ENCODE measurements around the gene APMAP.

Gene APMAP

DNA sequence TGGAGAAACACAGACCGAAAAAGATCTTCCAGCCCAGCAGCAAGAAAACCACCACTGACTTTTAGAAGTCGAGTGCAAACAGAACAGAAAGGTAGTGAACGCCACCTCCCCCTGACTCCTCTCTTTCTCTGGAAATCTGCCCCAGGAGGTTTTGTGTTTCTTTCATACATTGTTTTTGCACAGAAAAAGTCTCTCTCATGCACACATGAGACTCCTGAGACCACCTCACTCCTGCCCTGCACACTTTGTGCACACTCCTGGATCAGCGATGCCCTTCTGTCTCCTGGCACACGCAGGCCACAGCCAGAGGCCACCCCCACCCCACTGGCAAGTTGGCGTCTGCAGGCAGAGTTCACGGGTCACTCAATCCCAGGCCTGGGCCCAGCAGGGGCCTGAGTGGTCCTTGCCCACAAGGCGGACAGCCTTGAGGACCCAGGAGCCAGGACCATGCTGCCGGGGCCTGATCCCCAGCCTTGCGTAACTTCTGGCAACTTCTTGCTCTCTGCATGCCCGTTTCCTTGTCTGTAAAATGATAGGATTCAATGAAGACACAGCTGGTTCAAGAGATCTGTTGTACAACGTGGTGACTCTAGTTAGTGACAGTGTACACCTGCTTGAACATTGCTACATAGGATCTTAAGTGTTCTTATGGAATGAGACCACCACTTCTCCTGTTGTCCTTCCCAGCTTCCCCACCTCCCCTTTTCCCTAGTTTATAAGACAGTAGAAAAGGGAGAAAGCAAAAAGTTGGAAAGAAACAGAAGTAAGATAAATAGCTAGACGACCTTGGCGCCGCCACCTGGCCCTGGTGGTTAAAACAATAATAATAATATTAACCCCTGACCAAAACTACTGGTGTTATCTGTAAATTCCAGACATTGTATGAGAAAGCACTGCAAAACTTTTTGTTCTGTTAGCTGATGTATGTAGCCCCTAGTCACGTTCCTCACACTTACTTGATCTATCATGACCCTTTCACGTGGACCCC lies 73.7 kb downstream of the APMAP start:
- Histone ChIP-seq H3K4me1 (ENCODE audit: insufficient read depth, low read length) (peaks cover 22% of the 10 kb centered on the region), H3K9me3 (ENCODE audit: low read length) (no peaks in the 10 kb centered on the region), H3K4me3 (ENCODE audit: low read length) (no peak overlapping the region), H2AFZ (ENCODE audit: low read depth, low read length) (no peak overlapping the region), H3K36me3 (ENCODE audit: insufficient read depth, low read length) (no peaks in the 10 kb centered on the region), H3K27me3 (ENCODE audit: insufficient read depth, low read length) (peaks cover 5% of the 10 kb centered on the region)

DNA sequence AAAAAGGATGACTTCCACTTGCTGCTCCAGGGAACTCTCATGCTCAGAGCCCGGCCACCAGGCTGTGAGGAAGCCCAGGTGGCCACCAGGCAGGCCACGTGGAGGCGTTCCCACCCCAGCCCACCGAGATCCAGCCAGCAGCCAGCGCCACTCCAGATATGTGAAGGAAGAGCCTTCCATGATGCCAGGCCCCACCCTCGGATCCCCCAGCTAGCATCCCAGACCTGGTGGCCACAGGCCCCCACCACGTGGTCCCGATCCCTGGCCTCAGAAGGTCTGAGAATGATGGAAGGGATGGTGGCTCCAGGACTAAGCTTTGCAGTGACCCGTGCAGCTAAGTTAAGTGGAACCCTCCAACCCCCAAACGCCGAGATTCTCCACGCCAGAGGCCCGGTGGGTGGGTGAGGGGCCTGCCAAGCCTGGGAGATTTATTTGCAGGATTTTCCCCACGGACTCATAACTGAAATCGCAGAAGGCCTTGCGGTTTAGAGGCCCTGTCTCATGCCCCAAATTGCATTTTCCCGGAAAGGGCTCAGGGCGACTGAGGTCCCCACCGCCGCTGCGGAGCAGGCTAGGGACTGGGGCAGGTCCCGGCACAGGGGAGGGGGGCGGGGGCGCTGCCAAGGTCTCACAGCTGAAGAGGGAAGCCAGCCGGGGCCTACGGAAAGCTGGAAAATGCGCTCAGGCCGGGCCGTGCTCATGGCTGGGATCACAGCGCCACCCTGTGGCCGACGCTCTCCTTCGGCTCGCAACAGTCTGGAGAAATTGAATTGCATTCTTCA lies 74.6 kb downstream of the APMAP start:
- no peak overlapping the region for H2AFZ ChIP-seq (ENCODE audit: low read depth, low read length)
- no peaks in the 10 kb centered on the region for H3K9me3 ChIP-seq (ENCODE audit: low read length)
- peaks cover 22% of the 10 kb centered on the region for H3K4me1 ChIP-seq (ENCODE audit: insufficient read depth, low read length)
- no peaks in the 10 kb centered on the region for H3K36me3 ChIP-seq (ENCODE audit: insufficient read depth, low read length)
- H3K4me3 ChIP-seq (ENCODE audit: low read length) = no peak overlapping the region
- H3K27me3 ChIP-seq (ENCODE audit: insufficient read depth, low read length) = peaks cover 5% of the 10 kb centered on the region

DNA sequence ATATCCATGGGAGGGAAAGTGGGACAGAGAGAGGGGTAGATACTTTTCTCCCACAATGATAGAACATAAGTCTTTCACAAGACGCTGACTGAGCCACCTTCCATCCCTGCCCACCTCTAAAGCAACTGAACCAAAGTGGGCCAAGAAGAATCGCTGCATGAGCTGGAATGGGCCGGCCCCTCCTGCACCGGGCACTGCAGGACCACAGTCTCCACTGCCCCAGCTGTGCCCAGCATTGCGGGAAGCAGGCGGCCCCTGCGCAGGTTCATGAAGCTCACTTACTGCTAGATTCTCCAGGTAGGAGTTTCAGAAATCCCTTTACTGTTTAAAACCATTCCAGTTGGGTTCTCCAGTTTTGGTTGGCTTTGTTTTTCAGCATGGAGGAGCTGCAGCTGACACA lies 75.5 kb downstream of the APMAP start:
- Histone ChIP-seq H3K9me3 (ENCODE audit: low read length) (no peaks in the 10 kb centered on the region), H3K4me3 (ENCODE audit: low read length) (no peak overlapping the region), H2AFZ (ENCODE audit: low read depth, low read length) (no peak overlapping the region), H3K36me3 (ENCODE audit: insufficient read depth, low read length) (no peaks in the 10 kb centered on the region), H3K4me1 (ENCODE audit: insufficient read depth, low read length) (peaks cover 22% of the 10 kb centered on the region), H3K27me3 (ENCODE audit: insufficient read depth, low read length) (peaks cover 5% of the 10 kb centered on the region)

GRCh38 chr20:24916412-24916811 lies 76.1 kb downstream of the APMAP start:
- no peak overlapping the region for H2AFZ ChIP-seq (ENCODE audit: low read depth, low read length)
- peaks cover 22% of the 10 kb centered on the region for H3K4me1 ChIP-seq (ENCODE audit: insufficient read depth, low read length)
- H3K27me3 ChIP-seq (ENCODE audit: insufficient read depth, low read length) = peaks cover 5% of the 10 kb centered on the region
- H3K4me3 ChIP-seq (ENCODE audit: low read length) = no peak overlapping the region
- H3K36me3 ChIP-seq (ENCODE audit: insufficient read depth, low read length) = no peaks in the 10 kb centered on the region
- H3K9me3 ChIP-seq (ENCODE audit: low read length) = no peaks in the 10 kb centered on the region

DNA sequence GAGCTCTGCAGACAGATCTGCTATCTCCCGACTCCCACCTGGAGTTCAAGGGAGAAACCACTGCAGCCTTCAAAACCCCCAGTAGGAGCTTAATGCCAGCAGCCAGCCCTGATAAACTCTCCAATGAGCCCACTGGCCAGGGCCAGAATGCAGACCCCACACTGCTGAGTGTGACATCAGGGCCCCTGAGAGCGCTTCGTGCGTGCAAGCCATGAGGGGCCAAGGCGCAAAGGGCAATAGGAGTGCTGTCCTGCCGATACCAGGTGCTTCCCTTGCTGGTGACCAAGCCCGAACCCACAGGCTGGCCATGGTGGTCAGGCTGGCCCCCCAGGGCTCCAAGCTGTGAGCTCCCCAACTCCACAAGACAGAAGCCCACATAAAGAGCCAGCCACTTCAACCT lies 76.7 kb downstream of the APMAP start:
- H3K36me3 ChIP-seq (ENCODE audit: insufficient read depth, low read length) = no peaks in the 10 kb centered on the region
- no peak overlapping the region for H3K4me3 ChIP-seq (ENCODE audit: low read length)
- no peaks in the 10 kb centered on the region for H3K9me3 ChIP-seq (ENCODE audit: low read length)
- H2AFZ ChIP-seq (ENCODE audit: low read depth, low read length) = no peak overlapping the region
- H3K27me3 ChIP-seq (ENCODE audit: insufficient read depth, low read length) = peaks cover 5% of the 10 kb centered on the region
- peaks cover 20% of the 10 kb centered on the region for H3K4me1 ChIP-seq (ENCODE audit: insufficient read depth, low read length)

DNA sequence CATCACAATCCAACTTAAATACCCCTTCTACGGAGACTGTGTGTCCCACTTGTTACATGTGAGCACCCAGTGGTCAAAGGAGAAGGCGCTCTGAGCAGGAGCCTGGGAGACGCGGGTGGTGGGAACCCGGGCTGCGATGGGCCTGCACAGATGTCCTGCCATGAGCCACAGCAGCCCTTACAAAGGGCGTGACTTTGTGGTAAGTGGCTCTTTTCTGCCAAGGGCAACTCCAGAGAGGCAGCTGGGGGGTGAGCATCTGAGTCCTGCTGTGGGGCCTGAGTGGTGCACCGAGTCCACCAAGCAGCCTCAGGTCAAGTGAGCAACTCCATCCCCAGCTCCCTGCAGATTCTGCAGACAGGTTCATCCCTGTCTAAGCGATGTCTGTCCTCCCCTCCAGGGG lies 77.1 kb downstream of the APMAP start:
- no peaks in the 10 kb centered on the region for H3K9me3 ChIP-seq (ENCODE audit: low read length)
- H3K4me3 ChIP-seq (ENCODE audit: low read length) = no peak overlapping the region
- no peaks in the 10 kb centered on the region for H3K36me3 ChIP-seq (ENCODE audit: insufficient read depth, low read length)
- H3K27me3 ChIP-seq (ENCODE audit: insufficient read depth, low read length) = peaks cover 5% of the 10 kb centered on the region
- no peak overlapping the region for H2AFZ ChIP-seq (ENCODE audit: low read depth, low read length)
- peaks cover 16% of the 10 kb centered on the region for H3K4me1 ChIP-seq (ENCODE audit: insufficient read depth, low read length)

DNA sequence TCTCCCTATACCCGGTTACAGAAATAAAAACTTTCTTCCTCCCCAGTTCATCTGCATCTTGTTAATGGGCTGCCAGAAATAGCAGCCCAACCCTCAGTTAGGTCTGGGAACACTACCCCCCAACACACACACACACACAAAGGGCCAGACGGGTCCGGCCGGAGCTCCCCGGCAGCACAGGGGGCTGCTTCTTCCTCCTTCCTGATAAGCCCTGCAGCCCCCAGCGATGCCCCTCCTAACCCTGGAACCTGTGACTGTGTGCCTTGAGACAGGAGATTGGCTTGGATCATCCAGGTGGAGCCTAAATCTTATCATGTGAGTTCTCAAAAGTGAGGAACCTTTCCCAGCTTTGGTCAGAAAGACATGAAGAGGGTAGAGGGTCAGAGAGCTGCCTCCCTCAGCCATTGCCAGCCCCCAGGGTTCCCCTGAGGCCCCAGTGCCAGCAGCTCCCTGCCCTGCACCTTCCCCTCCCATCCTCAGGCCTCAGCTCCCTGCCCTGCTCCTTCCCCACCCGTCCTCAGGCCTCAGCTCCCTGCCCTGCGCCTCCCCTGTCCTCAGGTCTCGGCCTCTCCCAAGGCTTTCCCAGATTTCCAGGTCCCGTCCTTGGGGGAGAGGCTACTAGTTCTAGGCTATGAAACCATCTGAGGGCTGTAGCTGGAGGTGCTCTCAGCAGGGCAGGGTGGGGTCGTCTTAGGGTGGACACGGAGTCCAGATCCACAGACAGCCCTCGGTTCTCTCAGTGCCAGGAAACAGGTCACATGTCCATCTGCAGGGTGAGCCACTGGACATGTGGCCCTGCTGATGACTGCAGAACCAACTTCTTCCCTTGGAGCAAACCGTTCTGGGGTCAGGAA lies 77.9 kb downstream of the APMAP start:
- Histone ChIP-seq H3K9me3 (ENCODE audit: low read length) (no peaks in the 10 kb centered on the region), H2AFZ (ENCODE audit: low read depth, low read length) (no peak overlapping the region), H3K4me1 (ENCODE audit: insufficient read depth, low read length) (peaks cover 8% of the 10 kb centered on the region), H3K36me3 (ENCODE audit: insufficient read depth, low read length) (no peaks in the 10 kb centered on the region), H3K27me3 (ENCODE audit: insufficient read depth, low read length) (peaks cover 5% of the 10 kb centered on the region), H3K4me3 (ENCODE audit: low read length) (no peak overlapping the region)

DNA sequence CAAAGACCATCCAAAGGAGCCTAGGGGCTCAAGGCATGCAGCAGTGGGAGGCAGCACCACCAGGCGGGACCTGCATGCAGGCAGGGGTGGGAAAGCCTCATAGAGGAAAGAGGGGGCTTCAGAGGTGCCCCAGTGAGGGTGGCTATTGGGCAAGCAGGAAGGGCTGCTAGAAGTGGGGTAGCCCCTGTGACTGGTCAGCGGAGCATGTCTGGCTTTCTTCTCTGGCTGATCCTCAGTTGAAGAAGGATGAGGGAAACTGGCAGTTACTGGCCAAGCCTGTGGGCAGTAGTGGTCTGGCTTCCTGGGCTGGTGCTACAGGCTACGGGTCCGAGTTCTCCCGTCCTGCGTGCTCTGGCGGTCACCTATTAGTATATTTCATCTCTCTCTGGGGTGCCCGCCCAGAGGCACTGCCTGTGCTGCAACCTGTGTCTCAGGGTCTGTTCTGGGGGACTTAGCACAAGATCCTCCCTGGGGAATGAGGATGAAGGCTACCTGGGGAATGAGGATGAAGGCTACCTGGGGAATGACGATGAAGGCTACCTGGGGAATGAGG lies 79.4 kb downstream of the APMAP start:
- H2AFZ ChIP-seq (ENCODE audit: low read depth, low read length) = no peak overlapping the region

More for the DNA sequence above, 79.4 kb downstream of the APMAP start:
- no peaks in the 10 kb centered on the region for H3K9me3 ChIP-seq (ENCODE audit: low read length)
- no peaks in the 10 kb centered on the region for H3K4me1 ChIP-seq (ENCODE audit: insufficient read depth, low read length)
- H3K27me3 ChIP-seq (ENCODE audit: insufficient read depth, low read length) = peaks cover 5% of the 10 kb centered on the region
- H3K36me3 ChIP-seq (ENCODE audit: insufficient read depth, low read length) = no peaks in the 10 kb centered on the region
- H3K4me3 ChIP-seq (ENCODE audit: low read length) = no peak overlapping the region

All from neuron (in vitro differentiated cells).